SU-DHL-6 (cell line): Measurements from ENCODE around the gene TUBGCP6.

Experiments used
- EZH2phosphoT487 ChIP-seq: fragments of 200-600 bp; sonication (generic), shearing (Covaris generic); conservative IDR thresholded peaks from 2 replicates; pipeline ENCODE4 v1.6.1; 2018; ENCODE audit warnings: mild to moderate bottlenecking, antibody characterized with exemption, low read length, moderate library complexity, mixed read lengths
- TF ChIP-seq, protein P1 (sequence below): fragments of 200-600 bp; sonication (generic); IDR thresholded peaks from one replicate; pipeline ENCODE4 v1.5.1; 2017; ENCODE audit warnings: antibody characterized with exemption, mild to moderate bottlenecking, low read length, moderate library complexity; ENCODE audit not compliant: insufficient read depth, poor library complexity, severe bottlenecking

DNA sequence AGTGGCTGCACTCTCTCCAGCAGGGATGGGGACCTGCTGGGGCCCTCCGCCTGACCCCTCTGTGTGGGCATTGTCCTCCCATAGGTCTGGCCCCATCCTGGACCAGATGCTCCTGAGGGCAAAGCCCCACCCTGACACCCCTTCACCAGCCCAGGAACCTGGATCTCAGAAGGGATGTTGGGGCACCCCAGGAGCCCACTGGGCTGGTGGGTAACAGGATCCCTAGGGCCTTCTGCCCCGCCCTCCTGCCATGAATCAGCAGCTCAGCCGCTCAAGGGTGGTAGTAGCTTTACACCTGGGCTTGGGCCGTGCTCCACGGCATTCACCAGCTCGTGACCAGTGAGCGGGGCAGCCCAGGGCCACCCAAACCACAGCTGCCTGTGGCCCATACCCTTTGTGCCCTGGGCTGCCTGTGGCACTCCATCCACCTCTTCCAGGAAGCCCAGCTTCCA lies 17.7 kb upstream of the TUBGCP6 start:
- TF ChIP-seq, protein P1, sequence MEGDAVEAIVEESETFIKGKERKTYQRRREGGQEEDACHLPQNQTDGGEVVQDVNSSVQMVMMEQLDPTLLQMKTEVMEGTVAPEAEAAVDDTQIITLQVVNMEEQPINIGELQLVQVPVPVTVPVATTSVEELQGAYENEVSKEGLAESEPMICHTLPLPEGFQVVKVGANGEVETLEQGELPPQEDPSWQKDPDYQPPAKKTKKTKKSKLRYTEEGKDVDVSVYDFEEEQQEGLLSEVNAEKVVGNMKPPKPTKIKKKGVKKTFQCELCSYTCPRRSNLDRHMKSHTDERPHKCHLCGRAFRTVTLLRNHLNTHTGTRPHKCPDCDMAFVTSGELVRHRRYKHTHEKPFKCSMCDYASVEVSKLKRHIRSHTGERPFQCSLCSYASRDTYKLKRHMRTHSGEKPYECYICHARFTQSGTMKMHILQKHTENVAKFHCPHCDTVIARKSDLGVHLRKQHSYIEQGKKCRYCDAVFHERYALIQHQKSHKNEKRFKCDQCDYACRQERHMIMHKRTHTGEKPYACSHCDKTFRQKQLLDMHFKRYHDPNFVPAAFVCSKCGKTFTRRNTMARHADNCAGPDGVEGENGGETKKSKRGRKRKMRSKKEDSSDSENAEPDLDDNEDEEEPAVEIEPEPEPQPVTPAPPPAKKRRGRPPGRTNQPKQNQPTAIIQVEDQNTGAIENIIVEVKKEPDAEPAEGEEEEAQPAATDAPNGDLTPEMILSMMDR: no peak
- TF ChIP-seq EZH2phosphoT487: no peak
